ENCODE measurements around the gene ANKIB1. TPM values are rescaled to one million over a fixed set of nuclear protein-coding genes. Genes with fewer than 3 reads are reported as not detected.

ANKIB1 gene
- total RNA-seq, 4 donors from 2014 or later, result 16.0 to 34.3 (median 21.7) TPM

DNA sequence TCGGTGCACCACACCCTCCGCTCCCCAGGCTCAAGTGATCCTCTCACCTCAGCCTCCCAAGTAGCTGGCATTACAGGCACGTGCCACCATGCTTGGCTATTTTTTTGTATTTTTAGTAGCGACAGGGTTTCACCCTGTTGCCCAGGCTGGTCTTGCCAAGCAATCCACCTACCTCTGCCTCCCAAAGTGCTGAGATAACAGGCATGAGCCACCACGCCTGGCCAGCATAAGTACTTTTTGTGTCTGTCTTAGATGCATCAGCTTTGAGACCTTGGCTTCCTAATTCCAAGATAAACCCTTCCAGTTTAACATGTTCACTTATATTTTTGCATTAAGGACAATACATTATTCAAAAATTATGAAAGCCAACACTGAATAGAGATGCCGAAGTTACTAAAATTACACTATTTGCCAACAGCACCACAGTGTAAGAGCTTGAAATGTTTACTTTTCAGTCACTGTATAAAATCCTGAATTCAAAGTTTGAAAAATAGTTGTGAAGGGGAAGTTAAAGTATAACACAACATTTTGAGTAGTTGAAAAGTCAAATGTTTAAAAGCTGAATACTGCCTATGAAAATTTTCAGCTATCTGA lies 36.5 kb downstream of the ANKIB1 start:
- no peak for DNase-seq
- Histone ChIP-seq H3K27me3 (no peaks in the 10 kb centered on the region), H3K27ac (no peak overlapping the region), H3K4me1 (peaks cover 6 to 16% (median 8%) of the 10 kb centered on the region in 3 donors), H3K36me3 (no peaks in the 10 kb centered on the region), H3K4me3 (no peak overlapping the region), H3K9me3 (no peaks in the 10 kb centered on the region)
- 84 to 86% methylated on average over 5 to 6 of the region's 6 CpGs for WGBS, 2 donors
- TF ChIP-seq, protein P1, sequence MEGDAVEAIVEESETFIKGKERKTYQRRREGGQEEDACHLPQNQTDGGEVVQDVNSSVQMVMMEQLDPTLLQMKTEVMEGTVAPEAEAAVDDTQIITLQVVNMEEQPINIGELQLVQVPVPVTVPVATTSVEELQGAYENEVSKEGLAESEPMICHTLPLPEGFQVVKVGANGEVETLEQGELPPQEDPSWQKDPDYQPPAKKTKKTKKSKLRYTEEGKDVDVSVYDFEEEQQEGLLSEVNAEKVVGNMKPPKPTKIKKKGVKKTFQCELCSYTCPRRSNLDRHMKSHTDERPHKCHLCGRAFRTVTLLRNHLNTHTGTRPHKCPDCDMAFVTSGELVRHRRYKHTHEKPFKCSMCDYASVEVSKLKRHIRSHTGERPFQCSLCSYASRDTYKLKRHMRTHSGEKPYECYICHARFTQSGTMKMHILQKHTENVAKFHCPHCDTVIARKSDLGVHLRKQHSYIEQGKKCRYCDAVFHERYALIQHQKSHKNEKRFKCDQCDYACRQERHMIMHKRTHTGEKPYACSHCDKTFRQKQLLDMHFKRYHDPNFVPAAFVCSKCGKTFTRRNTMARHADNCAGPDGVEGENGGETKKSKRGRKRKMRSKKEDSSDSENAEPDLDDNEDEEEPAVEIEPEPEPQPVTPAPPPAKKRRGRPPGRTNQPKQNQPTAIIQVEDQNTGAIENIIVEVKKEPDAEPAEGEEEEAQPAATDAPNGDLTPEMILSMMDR (IDR thresholded peaks at IDR 0.05), result no peak
- intact Hi-C loops (cut with DNase I), result no loop called here

DNA sequence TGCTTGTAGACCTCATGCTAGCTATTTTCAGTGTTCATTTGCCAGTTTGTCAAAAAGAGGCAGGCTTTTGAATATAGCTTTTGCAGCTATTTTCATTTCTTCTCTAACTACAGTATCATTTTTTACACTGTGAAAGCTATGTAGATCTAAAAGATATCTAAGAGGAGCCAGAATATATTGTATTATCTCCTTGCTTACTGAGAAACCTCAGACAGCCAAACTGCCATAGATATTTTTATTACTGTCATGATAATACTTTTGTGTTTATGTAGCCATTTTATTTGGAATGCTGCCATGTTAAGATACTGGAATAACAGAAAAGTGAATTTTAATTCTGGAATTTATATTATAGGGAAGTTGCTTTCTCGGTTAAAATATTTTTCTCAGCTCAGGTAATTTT lies 37.2 kb downstream of the ANKIB1 start:
- intact Hi-C loops (cut with DNase I), result no loop called here
- no peak overlapping the region for H3K27ac ChIP-seq
- peaks cover 4 to 11% (median 8%) of the 10 kb centered on the region in 3 donors for H3K4me1 ChIP-seq
- TF ChIP-seq, protein P1 (IDR thresholded peaks at IDR 0.05), result no peak
- no peak for TF ChIP-seq POLR2A (IDR thresholded peaks at IDR 0.05)
- H3K9me3 ChIP-seq, result no peaks in the 10 kb centered on the region
- H3K36me3 ChIP-seq, result no peaks in the 10 kb centered on the region
- 82 to 88% methylated on average over 1 of the region's 1 CpG for WGBS, 2 donors
- DNase-seq, result no peak
- H3K4me3 ChIP-seq, result no peak overlapping the region
- H3K27me3 ChIP-seq, result no peaks in the 10 kb centered on the region

DNA sequence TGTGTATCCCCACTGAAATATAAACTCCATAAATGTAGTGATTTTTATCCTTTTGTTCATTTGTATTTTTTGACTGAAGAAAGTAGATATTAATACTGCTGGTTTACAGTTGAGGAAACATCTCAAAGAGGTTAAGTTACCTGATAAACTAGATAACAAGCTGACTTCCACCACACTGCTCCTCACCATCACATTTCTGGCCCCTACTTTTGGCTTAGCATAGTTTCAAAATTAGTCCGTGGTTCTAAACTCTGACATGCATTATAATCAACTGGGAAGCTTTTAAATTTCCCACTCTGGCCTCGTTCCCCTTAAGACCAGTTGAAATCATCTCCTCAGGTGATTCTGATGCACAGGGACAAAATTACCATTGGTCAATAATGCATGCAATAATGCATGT lies 43.5 kb downstream of the ANKIB1 start:
- intact Hi-C loops (cut with DNase I), result no loop called here
- no peak for DNase-seq
- TF ChIP-seq POLR2A (IDR thresholded peaks at IDR 0.05), result no peak
- TF ChIP-seq, protein P1 (IDR thresholded peaks at IDR 0.05), result no peak
- Histone ChIP-seq H3K27ac (no peak overlapping the region), H3K36me3 (no peaks in the 10 kb centered on the region), H3K9me3 (no peaks in the 10 kb centered on the region), H3K4me1 (peaks cover 0 to 8% (median 7%) of the 10 kb centered on the region in 3 donors), H3K27me3 (no peaks in the 10 kb centered on the region), H3K4me3 (no peak overlapping the region)
- 80 to 94% methylated on average over 2 of the region's 2 CpGs for WGBS, 2 donors

DNA sequence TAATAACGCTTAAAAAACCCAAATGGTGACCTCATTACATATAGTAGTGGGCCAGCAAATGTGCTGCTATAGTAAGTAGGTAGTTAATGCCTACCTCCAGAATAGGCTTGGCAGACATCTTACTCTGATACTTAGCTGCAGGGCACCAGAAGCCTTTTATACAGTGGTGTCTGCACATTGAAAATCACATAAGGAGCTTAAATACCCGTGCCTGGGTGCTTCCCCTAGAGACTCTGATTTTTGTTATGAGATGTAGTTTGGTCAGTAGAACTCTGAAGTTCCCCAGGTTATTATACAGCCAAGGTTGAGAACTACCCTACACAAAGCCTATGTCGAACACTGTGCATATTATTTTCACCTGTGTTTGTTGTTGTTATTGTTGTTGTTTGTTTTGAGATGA lies 47.2 kb downstream of the ANKIB1 start:
- intact Hi-C loops (cut with DNase I), result no loop called here
- DNase-seq, result no peak
- H3K4me3 ChIP-seq, result no peak overlapping the region
- TF ChIP-seq POLR2A (IDR thresholded peaks at IDR 0.05), result no peak
- TF ChIP-seq, protein P1 (IDR thresholded peaks at IDR 0.05), result no peak
- no peak overlapping the region for H3K27ac ChIP-seq
- peaks cover 0 to 12% (median 0%) of the 10 kb centered on the region in 3 donors for H3K36me3 ChIP-seq
- H3K9me3 ChIP-seq, result no peaks in the 10 kb centered on the region
- H3K27me3 ChIP-seq, result no peaks in the 10 kb centered on the region
- 64 to 67% methylated on average over 3 of the region's 3 CpGs for WGBS, 2 donors
- H3K4me1 ChIP-seq, result peaks cover 0 to 8% (median 7%) of the 10 kb centered on the region in 3 donors

DNA sequence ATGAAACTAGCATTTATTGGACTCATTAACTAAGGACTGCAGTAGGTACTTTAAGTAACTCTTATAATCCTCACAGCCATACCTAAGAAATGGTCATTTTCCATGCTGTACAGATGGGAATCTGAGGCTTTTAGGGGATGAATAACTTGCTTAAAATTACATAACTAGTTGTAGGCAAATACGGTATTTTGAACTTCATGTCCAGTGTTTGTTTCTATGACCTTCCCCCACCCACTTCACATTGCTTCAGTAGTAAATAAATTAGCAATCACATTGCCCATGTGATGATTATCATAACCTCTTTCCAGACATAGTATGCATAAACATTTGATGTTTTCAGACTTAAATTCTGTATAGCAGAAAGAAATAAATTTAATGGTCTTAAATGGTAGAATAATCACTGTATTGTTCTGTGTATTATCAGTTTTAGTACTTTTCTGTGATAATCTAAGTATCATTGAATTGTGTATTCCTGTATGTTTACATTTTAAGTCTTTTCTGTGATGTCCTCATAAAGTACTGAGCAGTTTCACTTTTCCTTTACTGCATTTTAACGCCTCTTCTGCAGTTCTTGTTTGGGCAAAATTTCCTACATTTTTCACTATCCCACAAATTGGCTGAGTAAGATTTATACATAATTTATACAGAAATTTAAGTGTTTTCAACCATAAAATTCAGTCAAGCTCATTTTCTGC lies 48.3 kb downstream of the ANKIB1 start:
- no peaks in the 10 kb centered on the region for H3K27me3 ChIP-seq
- 41 to 59% methylated on average over 2 of the region's 2 CpGs for WGBS, 2 donors
- TF ChIP-seq, protein P1 (IDR thresholded peaks at IDR 0.05), result no peak
- TF ChIP-seq POLR2A (IDR thresholded peaks at IDR 0.05), result no peak
- no peak for DNase-seq
- peak overlapping the region in 3 of 4 donors; percentile 10 to 42 (median 19) for H3K4me3 ChIP-seq
- H3K4me1 ChIP-seq, result peaks cover 0 to 8% (median 7%) of the 10 kb centered on the region in 3 donors
- intact Hi-C loops (cut with DNase I), result no loop called here
- H3K9me3 ChIP-seq, result no peaks in the 10 kb centered on the region
- H3K27ac ChIP-seq, result peak overlapping the region in 2 of 4 donors; percentile 10 to 44
- H3K36me3 ChIP-seq, result peaks cover 0 to 12% (median 0%) of the 10 kb centered on the region in 3 donors
